Activated CD4-positive, alpha-beta T cell treated with anti-CD3 and anti-CD28 coated beads for 24 hours (primary cell): ENCODE data around the gene KRT36.

Experiments used
- DNase-seq, 2 donors: peaks; one replicate each; pipeline ENCODE4 v3.0.0-alpha.2; 2020; ENCODE audit warnings: low read depth in 2 of 2

KRT36 gene

DNA sequence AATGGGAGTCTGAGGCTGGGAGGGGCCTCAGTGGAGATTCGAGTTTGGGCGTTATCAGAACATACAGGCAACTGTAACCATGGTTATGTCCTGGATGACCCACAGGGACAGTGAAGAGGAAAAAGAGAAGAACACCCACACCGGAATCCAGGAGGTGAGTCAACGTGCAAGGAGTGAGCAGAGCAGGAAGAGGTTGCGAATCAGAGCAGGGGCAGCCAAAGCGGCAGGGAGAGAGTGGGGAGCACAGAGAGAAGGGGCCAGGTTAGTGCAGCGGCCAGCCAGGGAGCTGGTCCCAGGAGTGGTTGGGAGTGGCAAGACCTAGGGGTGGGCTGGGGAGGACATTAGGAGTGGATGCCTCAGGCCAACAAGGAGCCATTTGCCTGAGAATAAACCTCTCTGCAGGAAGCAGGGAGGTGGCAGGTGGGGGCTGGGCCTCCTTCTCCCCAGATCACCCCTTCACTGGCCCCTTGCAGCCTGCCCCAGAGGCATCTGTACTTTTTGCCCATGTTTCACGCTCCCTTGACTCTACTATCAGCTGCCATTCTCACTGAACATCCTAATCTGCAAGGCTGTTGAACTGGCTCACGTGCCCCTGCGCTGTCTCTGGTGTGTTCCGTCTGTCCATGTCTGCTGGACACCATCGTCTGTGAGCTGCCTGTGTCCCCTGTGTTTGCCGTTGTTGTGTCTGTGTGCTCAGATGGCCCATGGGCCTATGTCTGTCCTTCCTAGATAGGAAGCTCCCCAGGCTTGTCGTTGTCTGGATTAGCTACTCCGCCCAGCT lies 10.6 kb upstream of the KRT36 start:
- no peak for DNase-seq

DNA sequence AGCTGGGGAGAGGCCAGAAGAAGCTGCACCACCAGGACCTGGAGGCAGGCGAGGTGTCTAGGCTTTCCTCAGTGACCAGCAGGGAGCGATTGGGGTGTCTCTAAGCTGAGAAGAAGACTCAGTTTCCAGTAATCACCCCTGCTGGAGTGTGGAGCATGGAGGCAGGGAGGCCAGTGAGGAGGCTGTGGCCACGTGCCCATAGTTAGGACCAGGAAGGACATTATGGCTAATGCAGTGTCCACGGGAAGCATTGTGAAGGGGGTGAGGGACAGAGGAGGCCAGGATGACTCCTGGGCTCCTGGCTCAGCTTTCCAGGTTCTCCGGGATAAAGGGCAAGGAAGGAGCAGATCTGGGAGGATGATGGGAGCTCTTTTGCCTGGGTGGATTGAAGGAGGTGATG lies 10.0 kb upstream of the KRT36 start:
- DNase-seq, result no peak

DNA sequence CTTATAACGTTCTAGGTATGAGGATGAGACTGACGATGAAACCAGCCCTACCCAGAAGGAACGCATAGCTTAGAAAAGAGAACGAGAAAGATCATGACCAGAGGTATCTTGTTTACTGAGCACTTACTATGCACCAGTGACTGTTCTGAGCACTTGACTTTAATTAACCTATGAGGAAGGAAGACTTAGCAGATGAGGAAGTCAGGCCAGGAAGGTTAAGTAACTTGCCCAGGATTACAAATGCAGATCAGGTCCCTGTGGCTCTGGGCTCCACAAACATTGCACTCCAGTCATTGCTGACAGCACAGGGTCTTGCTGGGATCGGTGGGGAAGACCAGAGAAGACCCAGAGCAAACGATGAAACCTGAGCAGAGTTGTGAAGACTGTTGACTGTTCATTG lies 8.6 kb upstream of the KRT36 start:
- no peak for DNase-seq

DNA sequence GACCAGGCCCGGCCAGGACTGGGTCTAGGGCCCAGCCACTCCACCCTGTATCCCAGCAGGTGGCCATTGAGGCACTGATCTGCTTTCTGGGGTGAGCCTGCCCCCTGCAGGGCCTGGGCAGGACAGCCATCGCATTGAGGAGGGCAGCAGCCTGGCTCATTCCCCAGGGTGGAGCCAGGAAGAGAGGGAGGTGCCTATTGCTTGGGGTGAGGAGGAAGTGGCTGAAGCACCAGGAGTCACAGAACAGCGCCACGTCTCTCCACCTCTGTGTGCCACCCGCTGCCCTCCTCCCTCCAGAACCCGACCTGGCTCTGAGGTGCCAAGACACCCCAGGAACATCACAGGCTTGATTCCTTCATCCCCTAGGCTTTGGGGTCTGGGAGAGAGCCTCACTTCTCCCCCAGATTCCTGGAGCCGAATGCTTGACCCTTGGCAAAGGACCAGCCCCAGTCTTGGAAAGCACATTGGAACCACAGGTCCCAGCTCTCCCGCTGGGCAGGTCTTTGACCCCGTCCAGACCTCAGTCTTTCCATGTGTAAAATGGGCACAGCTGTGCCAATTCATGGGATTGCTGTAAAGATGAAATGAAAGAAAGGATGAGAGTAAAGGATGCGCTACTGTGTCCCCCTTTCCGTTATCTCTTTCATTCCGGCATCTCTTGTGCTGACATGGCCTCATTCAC lies 7.2 kb upstream of the KRT36 start:
- peak; percentile 59 to 63 for DNase-seq

DNA sequence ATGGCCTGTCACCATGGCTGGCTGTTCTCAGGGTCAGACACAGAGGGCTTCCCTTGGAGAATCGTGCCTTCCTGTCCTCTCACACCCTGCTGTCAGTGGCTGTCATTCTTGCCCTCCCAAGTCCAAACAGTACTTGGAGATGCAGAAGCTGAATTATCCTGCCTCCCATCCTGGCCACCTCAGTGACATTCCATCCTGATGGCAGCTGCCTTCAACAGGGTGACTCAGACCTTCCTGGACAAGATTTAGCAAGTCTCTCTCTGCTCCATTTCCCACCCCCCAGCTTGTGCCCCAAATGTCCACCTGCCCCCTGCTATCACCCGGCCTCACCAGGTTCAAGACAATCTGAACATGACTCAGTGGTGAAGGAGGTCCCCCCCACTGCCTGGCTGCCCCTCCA lies 4.8 kb upstream of the KRT36 start:
- DNase-seq, result no peak

DNA sequence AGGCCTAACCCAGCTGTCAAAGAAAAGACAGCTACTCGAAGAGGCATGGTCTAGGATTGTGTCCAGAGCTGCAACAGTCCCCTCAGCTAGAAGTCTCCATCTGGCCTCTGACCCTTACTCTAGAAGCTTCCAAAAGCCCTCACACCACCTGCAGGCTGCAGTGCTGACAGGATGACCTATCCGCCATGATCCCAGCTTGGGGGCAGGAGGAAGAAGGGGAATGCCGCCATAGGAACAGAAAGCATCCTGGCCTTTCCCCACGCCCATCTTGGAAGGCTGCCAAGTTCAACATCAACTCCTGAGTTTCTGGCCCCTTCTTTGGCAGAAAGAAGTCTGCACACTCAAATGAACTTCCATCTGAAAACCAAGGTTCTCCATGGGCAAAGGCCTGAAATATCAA lies 3.1 kb upstream of the KRT36 start:
- DNase-seq, result no peak

DNA sequence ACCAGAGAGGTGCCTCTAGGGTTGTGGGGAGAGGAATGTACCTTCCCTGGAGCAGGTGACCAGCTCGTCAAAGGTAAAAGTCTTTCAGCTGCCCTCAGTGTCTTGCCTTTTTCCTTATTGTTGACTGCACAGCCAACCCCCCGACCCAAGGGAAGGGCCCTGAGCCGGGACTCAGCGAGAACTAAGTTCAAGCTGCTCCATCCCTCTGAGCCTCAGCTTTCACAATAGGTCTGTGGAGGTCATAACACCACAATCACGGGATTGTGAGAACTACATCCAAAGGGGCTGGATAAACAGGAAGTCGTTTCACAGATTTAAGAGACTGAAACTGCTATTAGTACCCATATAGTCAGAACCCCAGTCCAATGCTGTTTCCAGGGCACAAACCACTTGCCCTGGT lies 2.6 kb upstream of the KRT36 start:
- DNase-seq, result no peak

DNA sequence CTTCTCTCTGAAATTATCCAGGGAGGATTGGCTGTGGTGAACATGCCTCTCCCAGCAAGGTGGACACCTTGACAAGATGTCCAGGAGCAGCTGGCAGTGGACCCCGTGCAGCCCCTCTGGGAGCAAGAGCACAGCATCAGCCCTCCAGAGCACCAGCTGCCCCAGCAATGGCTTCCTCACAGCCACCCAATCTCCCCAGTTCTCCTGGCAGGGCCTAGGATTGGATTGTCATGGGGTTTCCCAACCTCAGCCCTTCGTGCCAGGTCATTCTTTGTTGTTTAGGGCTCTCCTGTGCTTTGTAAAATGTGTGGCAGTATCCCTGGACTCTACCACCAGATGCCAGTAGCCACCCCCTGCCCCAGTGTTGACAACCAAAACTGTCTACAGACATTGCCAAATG lies 1.8 kb upstream of the KRT36 start:
- no peak for DNase-seq

DNA sequence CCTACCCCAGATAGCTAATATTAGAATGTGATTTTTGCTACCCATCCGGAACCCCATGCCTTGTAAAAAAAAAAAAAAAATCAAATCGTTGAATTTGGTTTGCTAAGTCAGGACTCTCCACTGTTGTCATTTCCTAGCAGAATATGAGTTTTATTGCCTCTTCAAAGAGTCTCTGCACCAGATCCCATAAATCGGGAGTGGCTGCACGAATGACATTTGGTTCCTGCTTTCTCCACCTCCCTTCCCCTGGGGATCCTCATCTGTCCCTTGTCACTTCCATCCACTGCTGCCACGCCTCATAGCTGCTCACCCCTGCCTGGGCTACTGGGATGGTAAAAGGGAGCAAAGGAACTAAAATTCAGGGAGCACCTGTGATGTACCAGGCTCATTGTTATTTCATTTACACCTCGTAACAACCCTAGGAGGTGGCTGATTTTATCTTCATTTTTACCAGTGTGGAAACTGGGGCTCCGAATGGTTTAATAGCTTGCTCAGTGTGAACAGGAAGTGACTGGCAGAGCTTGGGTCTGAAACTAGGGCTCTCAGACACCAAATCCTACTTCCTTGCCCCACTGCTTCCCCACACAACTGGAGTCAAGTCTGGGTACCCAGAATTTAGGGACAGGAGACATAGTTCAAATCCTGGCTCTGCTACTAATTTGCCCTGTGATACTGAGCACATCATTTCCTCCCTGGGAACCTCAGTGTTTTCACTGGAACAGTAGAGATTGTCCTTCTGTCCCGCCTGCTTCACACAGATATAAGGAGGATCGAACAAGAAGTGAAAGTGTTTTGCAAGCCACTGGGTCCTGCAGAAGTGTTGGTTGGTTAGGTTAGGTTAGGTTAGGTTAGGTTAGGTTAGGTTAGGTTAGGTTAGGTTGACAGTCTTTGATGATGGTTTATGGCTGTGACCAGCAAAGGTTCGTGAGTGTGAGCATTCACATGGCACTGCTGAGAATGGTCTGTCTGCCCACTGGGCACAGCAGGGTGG lies 585 bp upstream of the KRT36 start:
- DNase-seq, result no peak

DNA sequence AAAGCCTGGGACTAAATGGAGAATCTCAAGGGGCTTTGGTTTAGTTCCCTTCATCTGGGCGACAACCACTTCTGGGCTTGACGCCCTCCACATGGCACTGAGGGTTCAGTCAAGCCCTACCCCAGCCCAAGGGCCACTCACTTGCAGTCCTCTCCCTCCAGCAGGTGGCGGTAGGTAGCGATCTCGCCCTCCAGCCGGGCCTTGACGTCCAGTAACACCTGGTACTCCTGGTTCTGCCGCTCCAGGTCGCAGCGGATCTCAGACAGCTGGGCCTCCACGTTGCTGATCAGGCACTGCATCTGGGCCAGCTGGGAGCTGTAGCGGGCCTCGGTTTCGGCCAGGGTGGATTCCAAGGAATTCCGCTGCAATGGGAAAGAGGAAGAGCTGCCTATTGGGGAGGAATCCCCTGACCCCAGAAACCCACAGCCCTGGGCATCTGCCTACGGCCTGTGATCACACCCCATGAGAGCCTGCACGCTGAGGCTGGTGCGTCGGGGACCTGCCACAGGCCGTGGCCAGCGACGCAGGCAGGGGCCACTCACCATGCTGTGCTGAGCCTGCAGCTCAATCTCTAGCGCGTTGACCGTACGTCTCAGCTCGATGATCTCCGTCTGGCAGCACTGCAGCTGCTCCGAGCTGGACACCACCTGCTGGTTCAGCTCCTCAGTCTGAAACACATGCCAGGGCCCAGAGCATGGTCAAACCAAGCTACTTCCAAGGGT lies 2.7 kb downstream of the KRT36 start:
- DNase-seq, result peak; percentile 18 to 34

DNA sequence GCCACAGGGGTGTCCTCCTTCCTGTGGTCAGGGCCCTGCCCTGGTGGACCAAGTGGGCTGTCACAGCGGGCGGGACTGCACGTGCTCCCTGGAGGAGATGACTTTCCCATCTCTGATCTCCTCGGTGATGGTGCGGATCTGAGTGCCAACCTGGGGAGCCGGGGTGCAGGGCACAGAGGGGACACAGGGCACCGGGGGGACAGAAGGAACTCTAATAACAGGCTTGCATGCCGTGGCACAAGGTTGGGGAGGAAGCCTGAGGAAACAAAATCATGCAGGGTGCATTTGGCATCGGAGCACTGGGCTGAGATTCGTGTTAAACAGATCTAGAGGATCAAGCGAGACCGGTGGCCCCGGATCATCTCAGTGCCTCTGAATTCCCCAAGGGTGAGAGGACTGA lies 3.4 kb downstream of the KRT36 start:
- DNase-seq, result no peak

DNA sequence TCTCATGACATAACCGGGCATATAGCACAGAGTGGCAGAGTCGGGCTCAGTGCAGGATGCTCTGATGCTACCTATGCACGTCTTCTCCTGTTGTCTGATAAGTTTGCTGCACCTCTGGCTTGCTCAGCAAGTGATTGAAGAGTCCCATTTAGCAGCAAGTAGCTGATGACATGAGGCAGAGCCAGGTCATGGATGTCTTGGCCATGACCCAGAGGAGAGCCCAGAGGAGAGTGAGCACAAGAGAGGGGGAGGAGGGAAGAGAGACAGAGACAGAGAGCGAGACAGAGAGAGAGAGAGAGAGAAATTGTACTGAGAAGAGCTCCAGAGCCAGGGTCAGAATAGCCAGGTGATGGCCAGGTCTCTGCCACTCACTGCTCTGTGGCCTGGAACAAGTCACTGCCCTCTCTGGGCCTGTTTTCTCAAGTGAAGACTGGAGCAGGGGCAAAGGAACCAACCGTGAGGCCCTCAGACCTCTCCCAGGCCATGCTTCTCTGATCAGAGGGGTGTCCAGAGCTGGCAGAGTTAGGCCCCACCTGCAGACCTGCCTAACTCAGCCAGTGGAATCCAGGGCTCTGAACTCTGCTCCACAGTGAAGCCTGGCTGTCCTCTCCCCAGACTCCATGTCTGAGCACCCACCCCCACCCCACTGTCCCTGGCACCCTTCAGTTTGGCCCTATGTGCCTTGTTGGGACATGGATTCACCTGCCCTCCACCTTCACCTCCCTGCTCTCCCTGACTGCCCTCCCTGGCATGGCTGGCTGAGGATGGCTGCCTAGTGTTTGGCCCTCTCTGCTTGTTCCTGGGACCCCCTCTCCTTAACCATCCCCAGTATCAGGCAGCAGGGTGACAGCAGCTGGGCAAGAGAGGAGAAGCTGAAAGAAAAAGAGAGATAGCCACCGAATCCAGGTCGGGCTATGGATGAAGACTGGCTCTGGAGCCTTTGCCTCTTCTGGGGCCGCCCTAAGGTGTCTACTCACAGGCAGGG lies 4.5 kb downstream of the KRT36 start:
- DNase-seq, result no peak

DNA sequence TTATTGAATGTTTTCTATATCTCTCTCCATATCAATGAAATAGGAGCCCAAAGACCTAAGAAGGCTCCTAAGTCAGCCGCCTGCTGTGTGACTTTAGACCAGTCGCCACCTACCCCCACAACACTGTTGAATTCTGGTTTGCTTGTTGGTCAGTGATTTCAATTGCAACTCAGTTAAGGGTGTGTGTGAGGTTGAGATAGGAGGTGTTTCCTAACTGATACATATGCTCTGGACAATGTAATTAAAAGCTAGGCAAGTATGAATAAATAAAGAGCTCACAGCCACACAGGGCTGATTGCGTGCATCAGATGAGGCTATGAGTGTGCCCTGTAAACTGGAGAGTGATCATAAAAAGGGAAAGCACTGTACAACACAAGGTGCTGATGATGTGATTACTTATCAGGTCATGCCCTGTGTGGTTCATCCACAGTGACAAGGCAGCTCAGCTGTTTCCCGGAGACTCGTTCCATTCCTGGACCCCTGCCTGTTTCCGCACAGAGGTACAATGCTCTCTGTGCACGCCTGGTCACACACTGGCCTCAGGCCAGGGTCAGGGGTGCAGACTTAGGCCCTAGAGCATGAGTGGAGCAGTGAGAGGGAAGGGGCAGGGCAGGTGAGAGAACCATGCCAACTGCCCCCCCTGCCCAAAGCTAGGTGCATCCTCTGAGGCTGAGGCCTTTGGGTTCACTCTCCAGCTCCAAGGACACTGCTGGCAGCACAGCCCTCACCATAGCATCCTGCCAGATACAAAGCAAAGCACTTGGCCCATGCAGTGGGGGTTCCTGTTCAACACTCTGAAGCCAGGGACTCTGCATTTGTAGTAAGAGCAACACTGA lies 5.5 kb downstream of the KRT36 start:
- DNase-seq, result no peak

DNA sequence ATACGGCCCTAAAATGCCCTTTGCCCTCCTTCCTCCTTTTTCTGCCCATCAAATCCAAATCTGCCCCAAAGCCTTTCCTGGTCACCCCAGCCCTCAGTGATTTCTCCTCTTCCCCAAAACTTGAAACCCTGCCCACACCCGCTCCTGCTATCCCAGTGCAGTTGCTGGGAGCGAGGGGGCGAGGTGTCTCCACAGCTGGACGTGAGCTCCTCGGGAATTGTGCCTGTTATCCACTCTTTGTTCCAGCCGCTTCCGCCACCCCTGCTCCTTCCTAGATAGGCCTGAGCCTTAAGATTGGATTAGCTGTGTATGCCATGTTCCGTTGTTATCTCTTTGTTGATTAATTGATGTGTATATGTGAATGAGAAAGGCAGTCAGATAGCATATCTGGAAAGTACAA lies 6.2 kb downstream of the KRT36 start:
- no peak for DNase-seq

DNA sequence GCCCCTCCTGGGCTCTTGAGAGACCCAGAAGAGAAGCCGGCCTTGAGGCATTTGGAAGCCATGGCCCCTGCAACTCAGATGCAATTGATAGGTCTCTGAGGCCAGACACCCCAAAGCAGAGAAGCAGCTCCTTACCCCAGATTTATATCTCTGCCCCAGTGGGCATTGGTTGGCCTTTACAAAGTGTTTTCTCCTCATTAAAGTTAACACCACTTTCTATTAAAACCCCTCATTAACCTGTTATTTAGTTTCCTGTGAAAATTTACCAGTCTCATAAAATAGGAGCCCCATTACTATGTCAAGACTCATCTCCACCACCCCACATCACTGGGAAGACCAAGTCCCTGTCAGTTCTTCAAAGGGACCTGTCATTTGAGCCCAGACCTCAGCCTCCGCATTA lies 8.7 kb downstream of the KRT36 start, which contains the start of gene KRT35:
Gene KRT35, minus strand, starts transcription at position 116 of the 400 bp plus-strand sequence. Its CDS starts 54 bp downstream, at position 62.
- no peak for DNase-seq

DNA sequence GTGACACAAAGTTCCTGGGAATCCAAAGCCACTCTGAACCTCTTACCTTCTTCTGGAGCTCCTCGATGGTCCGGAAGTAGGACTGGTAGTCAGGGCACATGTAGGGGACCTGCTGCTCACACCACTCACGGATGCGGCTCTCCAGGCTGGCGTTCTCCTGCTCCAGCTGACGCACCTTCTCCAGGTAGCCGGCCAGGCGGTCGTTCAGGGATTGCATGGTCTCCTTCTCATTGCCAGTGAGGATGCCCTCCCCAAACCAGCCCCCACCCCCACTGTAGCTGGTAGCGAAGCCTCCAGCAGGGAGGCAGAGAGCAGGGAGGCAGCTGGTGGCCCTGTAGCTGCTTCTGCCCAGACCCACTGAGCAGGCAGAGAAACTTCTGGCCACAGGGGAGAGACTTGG lies 9.1 kb downstream of the KRT36 start:
- DNase-seq, result no peak

DNA sequence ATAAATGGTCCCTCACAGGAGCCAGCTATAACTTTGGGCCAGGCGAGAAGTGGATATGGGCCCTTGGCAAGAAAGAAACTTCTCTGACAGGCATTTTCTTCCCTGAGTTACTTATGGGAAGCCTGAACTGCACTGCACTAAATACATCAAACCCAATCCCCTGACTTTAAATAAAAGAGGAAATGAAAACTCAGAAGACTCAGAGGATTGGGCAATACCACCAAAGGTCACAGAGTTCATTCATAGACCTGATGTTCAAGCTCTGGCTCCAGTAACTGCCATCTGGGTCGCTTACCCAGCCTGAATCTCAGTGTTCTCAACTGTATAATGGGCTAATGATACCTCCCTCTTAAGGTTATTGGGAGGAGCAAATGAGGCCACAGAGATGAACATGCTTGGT lies 9.6 kb downstream of the KRT36 start:
- DNase-seq, result no peak

DNA sequence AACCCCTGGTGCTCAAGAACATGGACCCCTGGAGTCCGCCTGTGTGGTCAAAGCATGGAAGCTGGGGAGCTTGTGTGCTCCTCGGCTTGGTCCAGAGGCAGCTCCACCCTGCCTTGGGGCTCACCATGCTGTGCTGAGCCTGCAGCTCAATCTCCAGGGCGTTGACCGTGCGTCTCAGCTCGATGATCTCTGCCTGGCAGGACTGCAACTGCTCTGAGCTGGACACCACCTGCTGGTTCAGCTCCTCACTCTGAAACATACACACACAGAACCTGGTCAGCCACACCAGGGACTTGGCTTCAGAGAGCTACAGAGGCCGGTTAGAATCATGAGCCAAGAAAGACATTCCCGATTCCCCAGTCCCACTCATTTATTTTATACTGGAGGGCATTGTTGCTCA lies 11.5 kb downstream of the KRT36 start:
- DNase-seq, result no peak
